A549 (cell line): ENCODE measurements around the gene STAB2. TPM values are rescaled to one million over a fixed set of nuclear protein-coding genes. Genes with fewer than 3 reads are reported as not detected.
A peak's percentile ranks its signal among the peaks of the same experiment; 100 is the strongest.

Experiments used
- ATAC-seq, 2 experiments: fragments of 200-7000 bp in 1 of 2; fragments of >200 bp in 1 of 2; cut with Nextera tagmentation in 1 of 2; cut with Tn5 transposase in 1 of 2; 3 replicates each; pipeline versions ENCODE4 v1.8.0 to v1.9.1; 2018 to 2020; ENCODE audit warnings: mild to moderate bottlenecking in 1 of 2, moderate library complexity in 1 of 2
- CTCF ChIA-PET: fragments of 300-600 bp; sonication (Branson Sonifier 250); formaldehyde crosslinking; extraction: SDS; loops from one replicate; lab custom pipeline; 2021; ENCODE audit warnings: antibody characterized with exemption, inconsistent platforms; lab: Yijun Ruan, JAX
- POLR2A ChIA-PET: fragments of 350-600 bp; formaldehyde crosslinking; extraction: SDS; loops from one replicate; lab custom pipeline; 2021; ENCODE audit warnings: antibody characterized with exemption, inconsistent platforms; lab: Yijun Ruan, JAX
- DNase-seq, 2 experiments: peaks; one replicate each; pipeline versions ENCODE4 v3.0.0 to v3.0.0-alpha.2; 2011 to 2016; ENCODE audit warnings: low read depth in 1 of 2, low spot score in 1 of 2
- FAIRE-seq: peaks from 2 replicates; lab custom pipeline; 2011; peaks lifted over from hg19 to GRCh38; lab: Jason Lieb, UNC
- H3K27ac ChIP-seq, 2 experiments: fragments of >200 bp; sonication (Bioruptor Twin); formaldehyde crosslinking; 3 replicates each; pipeline ENCODE4 v1.5.1; 2016 to 2017
- H3K4me1 ChIP-seq: fragments of >200 bp; sonication (Bioruptor Twin); formaldehyde crosslinking; 3 replicates; pipeline ENCODE4 v1.6.1; 2016
- H3K4me2 ChIP-seq: fragments of >200 bp; sonication (Bioruptor Twin); formaldehyde crosslinking; 3 replicates; pipeline ENCODE4 v1.6.1; 2016
- H3K4me3 ChIP-seq: fragments of >200 bp; sonication (Bioruptor Twin); formaldehyde crosslinking; 3 replicates; pipeline ENCODE4 v1.5.1; 2016
- H3K9me3 ChIP-seq: fragments of >200 bp; sonication (Bioruptor Twin); formaldehyde crosslinking; 3 replicates; pipeline ENCODE4 v1.6.1; 2016
- CBX2 ChIP-seq: fragments of 200-600 bp; sonication (generic); IDR thresholded peaks from 2 replicates; pipeline ENCODE4 v1.6.1; 2016; ENCODE audit warnings: low read depth, mild to moderate bottlenecking, borderline replicate concordance
- CTCF ChIP-seq: fragments of >200 bp; sonication (Bioruptor Twin); formaldehyde crosslinking; IDR thresholded peaks from 3 replicates; pipeline ENCODE4 v1.5.1; 2016
- E2F6 ChIP-seq: IDR thresholded peaks from 2 replicates; pipeline ENCODE4 v1.6.1; 2012; ENCODE audit warnings: low read depth, borderline replicate concordance
- EHMT2 ChIP-seq: fragments of 200-600 bp; sonication (generic); IDR thresholded peaks from 2 replicates; pipeline ENCODE4 v1.6.1; 2016; ENCODE audit warnings: antibody characterized with exemption, low read depth, mild to moderate bottlenecking, moderate library complexity
- EP300 ChIP-seq, 2 experiments: fragments of >200 bp; sonication (Bioruptor Twin); formaldehyde crosslinking; IDR thresholded peaks; 2 replicates in 1 of 2; 3 replicates in 1 of 2; pipeline ENCODE4 v1.6.1; 2016 to 2017
- ESRRA ChIP-seq: fragments of 150-350 bp; IDR thresholded peaks from 2 replicates; pipeline ENCODE4 v1.6.1; 2014; ENCODE audit warnings: mild to moderate bottlenecking, low read length, borderline replicate concordance
- FOSB ChIP-seq: fragments of 250-450 bp; sonication (Bioruptor Pico); IDR thresholded peaks from 2 replicates; pipeline ENCODE4 v1.5.0; 2020; ENCODE audit warnings: mild to moderate bottlenecking, moderate library complexity
- FOSL2 ChIP-seq, 2 experiments: fragments of 450-650 bp in 1 of 2; fragments of >200 bp in 1 of 2; sonication (Bioruptor Twin) in 1 of 2; formaldehyde crosslinking; IDR thresholded peaks; 2 replicates each; pipeline versions ENCODE4 v1.5.0 to v1.6.1; 2016 to 2020; ENCODE audit warnings: mild to moderate bottlenecking in 1 of 2, moderate library complexity in 1 of 2
- GATA3 ChIP-seq: IDR thresholded peaks from 2 replicates; pipeline ENCODE4 v1.6.1; 2012; ENCODE audit warnings: borderline replicate concordance
- HDAC2 ChIP-seq: fragments of 200-600 bp; sonication (generic); IDR thresholded peaks from 2 replicates; pipeline ENCODE4 v1.6.1; 2016
- HEYL ChIP-seq: fragments of 250-450 bp; sonication (Bioruptor Pico); IDR thresholded peaks from 2 replicates; pipeline ENCODE4 v1.8.0; 2021; ENCODE audit warnings: mild to moderate bottlenecking, moderate library complexity
- HOXB13 ChIP-seq: fragments of 250-450 bp; sonication (Bioruptor Pico); IDR thresholded peaks from 2 replicates; pipeline ENCODE4 v1.5.0; 2020; ENCODE audit warnings: low read depth, mild to moderate bottlenecking, moderate library complexity
- KDM1A ChIP-seq: fragments of 200-600 bp; sonication (generic); IDR thresholded peaks from 2 replicates; pipeline ENCODE4 v1.6.1; 2016; ENCODE audit warnings: low read depth, mild to moderate bottlenecking
- MAFK ChIP-seq: fragments of 450-650 bp; IDR thresholded peaks from 2 replicates; pipeline ENCODE4 v1.6.1; 2014; ENCODE audit not compliant: partially characterized antibody
- MAX ChIP-seq: IDR thresholded peaks from 2 replicates; pipeline ENCODE4 v1.6.1; 2012
- NFE2L2 ChIP-seq: fragments of 150-350 bp; conservative IDR thresholded peaks from 2 replicates; pipeline ENCODE4 v1.6.1; 2014; ENCODE audit warnings: low read length
- NPAS2 ChIP-seq: fragments of 250-450 bp; sonication (Bioruptor Pico); IDR thresholded peaks from 2 replicates; pipeline ENCODE4 v1.8.0; 2022; ENCODE audit warnings: mild to moderate bottlenecking, moderate library complexity, borderline replicate concordance
- NR3C1 ChIP-seq: fragments of >200 bp; sonication (Bioruptor Twin); formaldehyde crosslinking; IDR thresholded peaks from 3 replicates; pipeline ENCODE4 v1.6.1; 2017
- PHF8 ChIP-seq: fragments of 200-600 bp; sonication (generic); IDR thresholded peaks from 2 replicates; pipeline ENCODE4 v1.6.1; 2016; ENCODE audit warnings: low read depth, mild to moderate bottlenecking, antibody characterized with exemption, moderate library complexity, borderline replicate concordance
- POLR2A ChIP-seq: IDR thresholded peaks from 2 replicates; pipeline ENCODE4 v1.6.1; 2012; ENCODE audit warnings: mild to moderate bottlenecking, low read length
- RAD21 ChIP-seq, 2 experiments: fragments of >200 bp in 1 of 2; sonication (Bioruptor Twin) in 1 of 2; formaldehyde crosslinking in 1 of 2; IDR thresholded peaks in 1 of 2; conservative IDR thresholded peaks in 1 of 2; 2 replicates in 1 of 2; 3 replicates in 1 of 2; pipeline ENCODE4 v1.6.1; 2012 to 2018; ENCODE audit warnings: inconsistent platforms in 1 of 2
- SMC3 ChIP-seq: fragments of >200 bp; sonication (Bioruptor Twin); formaldehyde crosslinking; IDR thresholded peaks from 3 replicates; pipeline ENCODE4 v1.6.1; 2018; ENCODE audit warnings: inconsistent platforms
- TFCP2L1 ChIP-seq: fragments of 250-450 bp; sonication (Bioruptor Pico); IDR thresholded peaks from 2 replicates; pipeline ENCODE4 v1.5.0; 2021; ENCODE audit warnings: mild to moderate bottlenecking
- USF2 ChIP-seq: fragments of 450-650 bp; IDR thresholded peaks from 2 replicates; pipeline ENCODE4 v1.6.1; 2014; ENCODE audit warnings: antibody characterized with exemption
- ZSCAN20 ChIP-seq: fragments of 250-450 bp; sonication (Bioruptor Pico); IDR thresholded peaks from 2 replicates; pipeline ENCODE4 v1.8.0; 2022; ENCODE audit warnings: mild to moderate bottlenecking, moderate library complexity
- WGBS: methylation state at CpG from one replicate; pipeline ENCODE4 v1.1.6; 2017; ENCODE audit errors: missing lambda C conversion rate; 5-methylcytosine and 5-hydroxymethylcytosine counted together
- polyA plus RNA-seq, 4 experiments: library from polyadenylated mRNA; depleted of rRNA in 3 of 4; stranded (reverse); fragments of >200 nt; fragmentation: RNase III in 1 of 4; extraction: RNeasy Plus Mini Kit Qiagen cat#74134 plus additional on column Dnase treatment in 1 of 4; gene quantifications; 2 replicates in 3 of 4; 3 replicates in 1 of 4; pipeline ENCODE4 v1.2.3, GENCODE V29; 2011 to 2017

Gene STAB2
- polyA plus RNA-seq, 2 of the 4 experiments (the other 2 are of a cell fraction), result not detected

- TF ChIP-seq GATA3, result no peak
- no peak for TF ChIP-seq CBX2
Observed at GRCh38 chr12:103623716-103624115, 36.6 kb downstream of the STAB2 start (continued).

- peak; percentile 78 for TF ChIP-seq CTCF
- TF ChIP-seq SMC3, result peak; percentile 74
- no peak for TF ChIP-seq FOSL2 (IDR thresholded peaks at IDR 0.05)
- TF ChIP-seq FOSL2 (CRISPR knock-in tag; IDR thresholded peaks at IDR 0.05), result peak; percentile 71
- TF ChIP-seq NFE2L2, result peak; percentile 71
- no peak for TF ChIP-seq FOSB (CRISPR knock-in tag)
- no peak for TF ChIP-seq PHF8
- TF ChIP-seq RAD21 (conservative IDR thresholded peaks at IDR 0.05 in 1 of 2, IDR thresholded peaks at IDR 0.05 in 1 of 2), result peak; percentile 89 to 91
- TF ChIP-seq NR3C1, result no peak
- TF ChIP-seq E2F6, result no peak
- peak; percentile 90 for TF ChIP-seq MAFK
- TF ChIP-seq HDAC2, result no peak
- 13% methylated on average over 4 of the region's 4 CpGs for WGBS
- DNase-seq (peak; percentile 67 to 88), ATAC-seq (peak; percentile 97), FAIRE-seq (no peak)
- POLR2A ChIA-PET, result interaction anchor here (0.6 kb wide), 1 partner anchor 191 kb away, joined by 4 read pairs; no protein-coding TSS in a partner anchor
- CTCF ChIA-PET, result interaction anchor here (0.6 to 3.2 kb wide), 28 partner anchors 9 to 482 kb away, joined by 3 to 13 read pairs (median 4); no protein-coding TSS in a partner anchor
- peak overlapping the region in 1 of 2 experiments; percentile 44; a peak in 1 of 6 replicates for H3K27ac ChIP-seq
- H3K9me3 ChIP-seq, result no peaks in the 10 kb centered on the region
- 0 out of 3 replicates have a peak, but pooled peaks cover 4% of the 10 kb centered on the region for H3K4me1 ChIP-seq
- no peak overlapping the region for H3K4me3 ChIP-seq
- H3K4me2 ChIP-seq, result peak overlapping the region; percentile 18; the same call in 1 of the 3 replicates
Observed at GRCh38 chr12:103626498-103626897, 39.4 kb downstream of the STAB2 start.

GRCh38 chr12:103627189-103627855 is 40.2 kb downstream of the STAB2 start:
- 0 out of 6 replicates have a peak overlapping the region, but pooled peaks of 1 of the 2 experiments have one; percentile 22 for H3K27ac ChIP-seq
- no peak overlapping the region for H3K4me2 ChIP-seq
- ATAC-seq (peak; percentile 8 to 26; a peak in 3 of 6 replicates), FAIRE-seq (no peak), DNase-seq (no peak)
- H3K9me3 ChIP-seq, result peaks cover 5% of the 10 kb centered on the region; the same call in 1 of the 3 replicates
- ChIA-PET CTCF (interaction anchor here (0.6 to 3.2 kb wide), 22 partner anchors 8 to 481 kb away, joined by 3 to 13 read pairs (median 4); no protein-coding TSS in a partner anchor), POLR2A (interaction anchor here (0.6 kb wide), 1 partner anchor 190 kb away, joined by 4 read pairs; no protein-coding TSS in a partner anchor)
- H3K4me1 ChIP-seq, result 0 out of 3 replicates have a peak, but pooled peaks cover 4% of the 10 kb centered on the region
- TF ChIP-seq EHMT2 (no peak), KDM1A (no peak), POLR2A (no peak), NPAS2 (CRISPR knock-in tag) (no peak), EP300 (IDR thresholded peaks at IDR 0.05) (no peak), USF2 (no peak), GATA3 (no peak), CBX2 (no peak), HOXB13 (CRISPR knock-in tag) (no peak), NFE2L2 (no peak), HEYL (CRISPR knock-in tag) (no peak), MAX (no peak), TFCP2L1 (no peak), ZSCAN20 (CRISPR knock-in tag) (no peak), ESRRA (no peak), SMC3 (no peak)
- TF ChIP-seq, all 56 proteins: peak for 0
- H3K4me3 ChIP-seq, result no peak overlapping the region
- WGBS, result 85% methylated on average over 3 of the region's 3 CpGs
